GM23338 (cell line): ENCODE data around the gene CHI3L1. TPM values are rescaled to one million over a fixed set of nuclear protein-coding genes. Genes with fewer than 3 reads are reported as not detected.

Experiments
- ATAC-seq: fragments of 200-7000 bp; cut with Tn5 transposase; 3 replicates; pipeline ENCODE4 v1.9.1; 2020
- DNase-seq: peaks from one replicate; pipeline ENCODE4 v3.0.0-alpha.2; 2015; ENCODE audit warnings: low spot score
- H2AFZ ChIP-seq: fragments of 200-600 bp; sonication (generic); 2 replicates; pipeline ENCODE4 v1.8.0; 2016; ENCODE audit warnings: antibody characterized with exemption, mild to moderate bottlenecking, moderate library complexity
- H3F3A ChIP-seq: fragments of 200-600 bp; sonication (generic); replicated peaks from 2 replicates; pipeline ENCODE4 v1.8.0; 2017; ENCODE audit warnings: antibody characterized with exemption, mixed run types, low read depth
- H3K27ac ChIP-seq: fragments of 200-600 bp; sonication (generic); 2 replicates; pipeline ENCODE4 v1.6.1; 2016; ENCODE audit warnings: low read depth
- H3K27me3 ChIP-seq: fragments of 200-600 bp; sonication (generic); 2 replicates; pipeline ENCODE4 v1.8.0; 2016; ENCODE audit warnings: mild to moderate bottlenecking, mixed run types, moderate library complexity; ENCODE audit not compliant: insufficient read depth
- H3K36me3 ChIP-seq: fragments of 200-600 bp; sonication (generic); 2 replicates; pipeline ENCODE4 v1.8.0; 2016; ENCODE audit warnings: mild to moderate bottlenecking; ENCODE audit not compliant: insufficient read depth
- H3K4me1 ChIP-seq: fragments of 200-600 bp; sonication (generic); 2 replicates; pipeline ENCODE4 v1.8.0; 2016; ENCODE audit warnings: mild to moderate bottlenecking, moderate library complexity; ENCODE audit not compliant: insufficient read depth
- H3K4me2 ChIP-seq: fragments of 200-600 bp; sonication (generic); 2 replicates; pipeline ENCODE4 v1.7.1; 2017; ENCODE audit warnings: mixed run types
- H3K4me3 ChIP-seq: fragments of 200-600 bp; sonication (generic); 2 replicates; pipeline ENCODE4 v1.6.1; 2016; ENCODE audit warnings: mixed run types
- H3K79me2 ChIP-seq: fragments of 200-600 bp; sonication (generic); replicated peaks from 2 replicates; pipeline ENCODE4 v1.8.0; 2017; ENCODE audit warnings: mild to moderate bottlenecking; ENCODE audit not compliant: insufficient read depth
- H3K9me2 ChIP-seq: fragments of 200-600 bp; sonication (generic); 2 replicates; pipeline ENCODE4 v1.8.0; 2017; ENCODE audit not compliant: insufficient read depth
- H4K20me1 ChIP-seq: fragments of 200-600 bp; sonication (generic); replicated peaks from 2 replicates; pipeline ENCODE4 v1.8.0; 2017; ENCODE audit warnings: mild to moderate bottlenecking; ENCODE audit not compliant: insufficient read depth
- H3K27ac Mint-ChIP-seq: 2 replicates; pipeline ENCODE4 v1.8.0; 2020; ENCODE audit warnings: inconsistent platforms, mild to moderate bottlenecking, moderate library complexity, mixed read lengths
- H3K27me3 Mint-ChIP-seq: 3 replicates; pipeline ENCODE4 v1.8.0; 2022; ENCODE audit warnings: low read depth, mild to moderate bottlenecking, moderate library complexity, mixed read lengths, inconsistent platforms; ENCODE audit not compliant: insufficient read depth, poor library complexity
- H3K36me3 Mint-ChIP-seq: 3 replicates; pipeline ENCODE4 v1.8.0; 2021; ENCODE audit warnings: low read depth, mild to moderate bottlenecking, inconsistent platforms, moderate library complexity, mixed read lengths
- H3K4me1 Mint-ChIP-seq: 3 replicates; pipeline ENCODE4 v1.8.0; 2020; ENCODE audit warnings: mild to moderate bottlenecking, inconsistent platforms, mixed read lengths
- H3K4me3 Mint-ChIP-seq: 3 replicates; pipeline ENCODE4 v1.8.0; 2021; ENCODE audit warnings: moderate library complexity, mild to moderate bottlenecking, inconsistent platforms, mixed read lengths
- H3K9me3 Mint-ChIP-seq: 3 replicates; pipeline ENCODE4 v1.8.0; 2020; ENCODE audit warnings: moderate library complexity, mild to moderate bottlenecking, inconsistent platforms, mixed read lengths
- CREB1 ChIP-seq: fragments of 250-450 bp; sonication (Bioruptor Pico); IDR thresholded peaks from 2 replicates; pipeline ENCODE4 v1.5.0; 2020; ENCODE audit warnings: low read depth, mild to moderate bottlenecking, moderate library complexity
- CTCF ChIP-seq, 2 experiments: fragments of 200-600 bp in 1 of 2; sonication (generic) in 1 of 2; conservative IDR thresholded peaks; 2 replicates each; pipeline versions ENCODE4 v1.5.1 to v1.6.1; 2016 to 2017; ENCODE audit warnings: antibody characterized with exemption in 2 of 2, low read depth in 2 of 2, mild to moderate bottlenecking in 2 of 2, moderate library complexity in 1 of 2
- EZH2 ChIP-seq: fragments of 200-600 bp; sonication (generic); IDR thresholded peaks from one replicate; pipeline ENCODE4 v1.8.0; 2017; ENCODE audit warnings: antibody characterized with exemption, mild to moderate bottlenecking, low read depth; ENCODE audit not compliant: unreplicated experiment
- EZH2phosphoT487 ChIP-seq: fragments of 200-600 bp; sonication (generic); IDR thresholded peaks from one replicate; pipeline ENCODE4 v1.8.1; 2018; ENCODE audit warnings: antibody characterized with exemption; ENCODE audit not compliant: unreplicated experiment
- JUNB ChIP-seq: IDR thresholded peaks from one replicate; pipeline ENCODE4 v1.6.1; 2016; ENCODE audit warnings: antibody characterized with exemption; ENCODE audit not compliant: unreplicated experiment
- NANOG ChIP-seq: IDR thresholded peaks from 2 replicates; pipeline ENCODE4 v1.6.1; 2016; ENCODE audit warnings: antibody characterized with exemption, borderline replicate concordance
- POLR2AphosphoS5 ChIP-seq: IDR thresholded peaks from 2 replicates; pipeline ENCODE4 v1.6.1; 2016; ENCODE audit warnings: antibody characterized with exemption, low read depth
- STAT1 ChIP-seq: IDR thresholded peaks from one replicate; pipeline ENCODE4 v1.6.1; 2016; ENCODE audit warnings: antibody characterized with exemption; ENCODE audit not compliant: unreplicated experiment
- ZNF114 ChIP-seq: fragments of 250-450 bp; sonication (Bioruptor Pico); IDR thresholded peaks from 2 replicates; pipeline ENCODE4 v1.5.0; 2020; ENCODE audit warnings: mild to moderate bottlenecking, moderate library complexity
- ZNF331 ChIP-seq: fragments of 250-450 bp; sonication (Bioruptor Pico); IDR thresholded peaks from 2 replicates; pipeline ENCODE4 v1.5.0; 2020; ENCODE audit warnings: low read depth, mild to moderate bottlenecking, moderate library complexity
- long read RNA-seq: library from polyadenylated mRNA; unstranded; transcript quantifications from one replicate; pipeline ENCODE4 v2.0.0, GENCODE V29; 2020; ENCODE audit not compliant: unreplicated experiment
- polyA plus RNA-seq: library from polyadenylated mRNA; unstranded; fragments of >200 nt; fragmentation: Nextera tagmentation; extraction: Ambion mirVana; gene quantifications from 2 replicates; pipeline ENCODE4 v1.2.1, GENCODE V29; 2016
- total RNA-seq: library from RNA; depleted of rRNA; stranded (reverse); fragments of >200 nt; shearing (Covaris generic); gene quantifications from 2 replicates; pipeline ENCODE4 v1.2.3, GENCODE V29; 2014; rRNA removed
- TF ChIP-seq, protein P1 (sequence below): IDR thresholded peaks from 2 replicates; pipeline ENCODE4 v1.6.1; 2016; ENCODE audit warnings: antibody characterized with exemption
- TF ChIP-seq, protein P2 (sequence below): IDR thresholded peaks from one replicate; pipeline ENCODE4 v1.6.1; 2018; ENCODE audit warnings: antibody characterized with exemption; ENCODE audit not compliant: unreplicated experiment
- TF ChIP-seq, protein P3 (sequence below): fragments of 250-450 bp; sonication (Bioruptor Pico); IDR thresholded peaks from 2 replicates; pipeline ENCODE4 v1.5.0; 2020; ENCODE audit warnings: mild to moderate bottlenecking, moderate library complexity

CHI3L1 gene
- total RNA-seq (0.76 TPM in 1 of 2 replicates, not detected in the other), polyA plus RNA-seq (not detected in 2 replicates)
- long read RNA-seq, partial matches to known transcripts: 0 of 1 reads
- long read RNA-seq, other reads (novel, unspliced or antisense): 1 of 1 reads

DNA sequence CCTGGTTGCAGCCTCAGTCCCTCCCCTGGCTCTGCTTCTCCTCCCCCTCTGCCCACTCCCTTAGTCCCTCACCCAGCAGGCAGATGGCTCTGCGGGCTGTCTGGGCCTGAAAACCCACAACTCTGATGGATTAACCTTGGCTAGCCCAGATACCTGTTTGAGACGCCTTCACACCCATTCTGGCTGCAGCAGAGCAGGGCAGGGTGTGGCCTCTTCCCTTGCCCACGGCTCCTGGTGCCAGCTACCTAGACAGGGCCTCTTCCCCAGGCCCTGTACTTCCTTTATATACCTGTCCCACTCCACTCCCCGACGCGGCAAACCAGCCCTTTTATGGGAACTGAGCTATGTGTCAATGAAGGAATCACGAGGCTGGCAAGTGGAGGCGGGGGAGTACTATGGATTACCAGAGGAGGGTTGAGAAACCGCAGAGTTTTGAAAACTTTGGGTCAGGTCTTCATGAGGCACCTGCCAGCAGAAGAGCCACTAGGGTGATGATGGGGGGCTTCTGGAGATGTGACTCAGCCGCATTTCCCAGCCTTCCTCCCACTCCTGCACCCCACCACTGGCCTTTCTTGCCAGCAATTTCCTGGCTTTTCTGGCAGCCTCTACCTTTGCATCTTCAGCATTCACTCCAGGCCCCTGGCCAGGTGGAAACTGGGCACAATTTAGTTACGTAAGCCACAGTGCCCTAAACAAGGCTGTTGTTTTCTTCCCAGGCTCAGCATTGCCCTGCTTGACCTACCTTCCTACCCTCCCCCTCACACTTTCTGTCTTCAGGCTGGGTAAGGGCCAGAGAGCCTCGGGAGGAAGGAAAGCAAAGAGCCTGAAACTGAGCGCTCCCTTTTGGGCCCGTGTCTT lies at the start of gene CHI3L1:
Gene CHI3L1 (minus strand): TSS at position 259 of the 858 bp plus-strand sequence. CDS start 81 bp downstream, at position 178.
- H3K27ac ChIP-seq: no peak within 1 kb of the TSS
- TF ChIP-seq CREB1 (CRISPR knock-in tag): no peak
- TF ChIP-seq NANOG: no peak
- TF ChIP-seq POLR2AphosphoS5: no peak
- TF ChIP-seq, protein P1, sequence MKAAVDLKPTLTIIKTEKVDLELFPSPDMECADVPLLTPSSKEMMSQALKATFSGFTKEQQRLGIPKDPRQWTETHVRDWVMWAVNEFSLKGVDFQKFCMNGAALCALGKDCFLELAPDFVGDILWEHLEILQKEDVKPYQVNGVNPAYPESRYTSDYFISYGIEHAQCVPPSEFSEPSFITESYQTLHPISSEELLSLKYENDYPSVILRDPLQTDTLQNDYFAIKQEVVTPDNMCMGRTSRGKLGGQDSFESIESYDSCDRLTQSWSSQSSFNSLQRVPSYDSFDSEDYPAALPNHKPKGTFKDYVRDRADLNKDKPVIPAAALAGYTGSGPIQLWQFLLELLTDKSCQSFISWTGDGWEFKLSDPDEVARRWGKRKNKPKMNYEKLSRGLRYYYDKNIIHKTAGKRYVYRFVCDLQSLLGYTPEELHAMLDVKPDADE: no peak
- no peak for TF ChIP-seq CTCF (conservative IDR thresholded peaks at IDR 0.05; ENCODE audit: low read depth in 2 of 2)
- TF ChIP-seq JUNB: no peak
- no peak for TF ChIP-seq ZNF114 (CRISPR knock-in tag)
- TF ChIP-seq ZNF331: no peak
- TF ChIP-seq STAT1: no peak
- TF ChIP-seq, protein P2, sequence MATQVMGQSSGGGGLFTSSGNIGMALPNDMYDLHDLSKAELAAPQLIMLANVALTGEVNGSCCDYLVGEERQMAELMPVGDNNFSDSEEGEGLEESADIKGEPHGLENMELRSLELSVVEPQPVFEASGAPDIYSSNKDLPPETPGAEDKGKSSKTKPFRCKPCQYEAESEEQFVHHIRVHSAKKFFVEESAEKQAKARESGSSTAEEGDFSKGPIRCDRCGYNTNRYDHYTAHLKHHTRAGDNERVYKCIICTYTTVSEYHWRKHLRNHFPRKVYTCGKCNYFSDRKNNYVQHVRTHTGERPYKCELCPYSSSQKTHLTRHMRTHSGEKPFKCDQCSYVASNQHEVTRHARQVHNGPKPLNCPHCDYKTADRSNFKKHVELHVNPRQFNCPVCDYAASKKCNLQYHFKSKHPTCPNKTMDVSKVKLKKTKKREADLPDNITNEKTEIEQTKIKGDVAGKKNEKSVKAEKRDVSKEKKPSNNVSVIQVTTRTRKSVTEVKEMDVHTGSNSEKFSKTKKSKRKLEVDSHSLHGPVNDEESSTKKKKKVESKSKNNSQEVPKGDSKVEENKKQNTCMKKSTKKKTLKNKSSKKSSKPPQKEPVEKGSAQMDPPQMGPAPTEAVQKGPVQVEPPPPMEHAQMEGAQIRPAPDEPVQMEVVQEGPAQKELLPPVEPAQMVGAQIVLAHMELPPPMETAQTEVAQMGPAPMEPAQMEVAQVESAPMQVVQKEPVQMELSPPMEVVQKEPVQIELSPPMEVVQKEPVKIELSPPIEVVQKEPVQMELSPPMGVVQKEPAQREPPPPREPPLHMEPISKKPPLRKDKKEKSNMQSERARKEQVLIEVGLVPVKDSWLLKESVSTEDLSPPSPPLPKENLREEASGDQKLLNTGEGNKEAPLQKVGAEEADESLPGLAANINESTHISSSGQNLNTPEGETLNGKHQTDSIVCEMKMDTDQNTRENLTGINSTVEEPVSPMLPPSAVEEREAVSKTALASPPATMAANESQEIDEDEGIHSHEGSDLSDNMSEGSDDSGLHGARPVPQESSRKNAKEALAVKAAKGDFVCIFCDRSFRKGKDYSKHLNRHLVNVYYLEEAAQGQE: no peak
- TF ChIP-seq EZH2: no peak
- no peak for TF ChIP-seq EZH2phosphoT487
- TF ChIP-seq, protein P3, sequence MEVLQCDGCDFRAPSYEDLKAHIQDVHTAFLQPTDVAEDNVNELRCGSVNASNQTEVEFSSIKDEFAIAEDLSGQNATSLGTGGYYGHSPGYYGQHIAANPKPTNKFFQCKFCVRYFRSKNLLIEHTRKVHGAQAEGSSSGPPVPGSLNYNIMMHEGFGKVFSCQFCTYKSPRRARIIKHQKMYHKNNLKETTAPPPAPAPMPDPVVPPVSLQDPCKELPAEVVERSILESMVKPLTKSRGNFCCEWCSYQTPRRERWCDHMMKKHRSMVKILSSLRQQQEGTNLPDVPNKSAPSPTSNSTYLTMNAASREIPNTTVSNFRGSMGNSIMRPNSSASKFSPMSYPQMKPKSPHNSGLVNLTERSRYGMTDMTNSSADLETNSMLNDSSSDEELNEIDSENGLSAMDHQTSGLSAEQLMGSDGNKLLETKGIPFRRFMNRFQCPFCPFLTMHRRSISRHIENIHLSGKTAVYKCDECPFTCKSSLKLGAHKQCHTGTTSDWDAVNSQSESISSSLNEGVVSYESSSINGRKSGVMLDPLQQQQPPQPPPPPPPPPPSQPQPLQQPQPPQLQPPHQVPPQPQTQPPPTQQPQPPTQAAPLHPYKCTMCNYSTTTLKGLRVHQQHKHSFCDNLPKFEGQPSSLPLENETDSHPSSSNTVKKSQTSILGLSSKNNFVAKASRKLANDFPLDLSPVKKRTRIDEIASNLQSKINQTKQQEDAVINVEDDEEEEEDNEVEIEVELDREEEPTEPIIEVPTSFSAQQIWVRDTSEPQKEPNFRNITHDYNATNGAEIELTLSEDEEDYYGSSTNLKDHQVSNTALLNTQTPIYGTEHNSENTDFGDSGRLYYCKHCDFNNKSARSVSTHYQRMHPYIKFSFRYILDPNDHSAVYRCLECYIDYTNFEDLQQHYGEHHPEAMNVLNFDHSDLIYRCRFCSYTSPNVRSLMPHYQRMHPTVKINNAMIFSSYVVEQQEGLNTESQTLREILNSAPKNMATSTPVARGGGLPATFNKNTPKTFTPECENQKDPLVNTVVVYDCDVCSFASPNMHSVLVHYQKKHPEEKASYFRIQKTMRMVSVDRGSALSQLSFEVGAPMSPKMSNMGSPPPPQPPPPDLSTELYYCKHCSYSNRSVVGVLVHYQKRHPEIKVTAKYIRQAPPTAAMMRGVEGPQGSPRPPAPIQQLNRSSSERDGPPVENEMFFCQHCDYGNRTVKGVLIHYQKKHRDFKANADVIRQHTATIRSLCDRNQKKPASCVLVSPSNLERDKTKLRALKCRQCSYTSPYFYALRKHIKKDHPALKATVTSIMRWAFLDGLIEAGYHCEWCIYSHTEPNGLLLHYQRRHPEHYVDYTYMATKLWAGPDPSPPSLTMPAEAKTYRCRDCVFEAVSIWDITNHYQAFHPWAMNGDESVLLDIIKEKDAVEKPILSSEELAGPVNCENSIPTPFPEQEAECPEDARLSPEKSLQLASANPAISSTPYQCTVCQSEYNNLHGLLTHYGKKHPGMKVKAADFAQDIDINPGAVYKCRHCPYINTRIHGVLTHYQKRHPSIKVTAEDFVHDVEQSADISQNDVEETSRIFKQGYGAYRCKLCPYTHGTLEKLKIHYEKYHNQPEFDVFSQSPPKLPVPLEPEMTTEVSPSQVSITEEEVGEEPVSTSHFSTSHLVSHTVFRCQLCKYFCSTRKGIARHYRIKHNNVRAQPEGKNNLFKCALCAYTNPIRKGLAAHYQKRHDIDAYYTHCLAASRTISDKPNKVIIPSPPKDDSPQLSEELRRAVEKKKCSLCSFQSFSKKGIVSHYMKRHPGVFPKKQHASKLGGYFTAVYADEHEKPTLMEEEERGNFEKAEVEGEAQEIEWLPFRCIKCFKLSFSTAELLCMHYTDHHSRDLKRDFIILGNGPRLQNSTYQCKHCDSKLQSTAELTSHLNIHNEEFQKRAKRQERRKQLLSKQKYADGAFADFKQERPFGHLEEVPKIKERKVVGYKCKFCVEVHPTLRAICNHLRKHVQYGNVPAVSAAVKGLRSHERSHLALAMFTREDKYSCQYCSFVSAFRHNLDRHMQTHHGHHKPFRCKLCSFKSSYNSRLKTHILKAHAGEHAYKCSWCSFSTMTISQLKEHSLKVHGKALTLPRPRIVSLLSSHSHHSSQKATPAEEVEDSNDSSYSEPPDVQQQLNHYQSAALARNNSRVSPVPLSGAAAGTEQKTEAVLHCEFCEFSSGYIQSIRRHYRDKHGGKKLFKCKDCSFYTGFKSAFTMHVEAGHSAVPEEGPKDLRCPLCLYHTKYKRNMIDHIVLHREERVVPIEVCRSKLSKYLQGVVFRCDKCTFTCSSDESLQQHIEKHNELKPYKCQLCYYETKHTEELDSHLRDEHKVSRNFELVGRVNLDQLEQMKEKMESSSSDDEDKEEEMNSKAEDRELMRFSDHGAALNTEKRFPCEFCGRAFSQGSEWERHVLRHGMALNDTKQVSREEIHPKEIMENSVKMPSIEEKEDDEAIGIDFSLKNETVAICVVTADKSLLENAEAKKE (CRISPR knock-in tag): no peak
- Mint-ChIP-seq H3K4me1 (peaks cover 33% of the 10 kb centered on the region), H3K9me3 (no peaks in the 10 kb centered on the region), H3K4me3 (peak within 1 kb of the TSS; percentile 38; the same call in 2 of the 3 replicates), H3K27ac (0 out of 2 replicates have a peak within 1 kb of the TSS, but pooled peaks have one; percentile 56), H3K36me3 (no peaks in the 10 kb centered on the region), H3K27me3 (peaks cover 3% of the 10 kb centered on the region)
- no peaks in the 10 kb centered on the region for H3K79me2 ChIP-seq
- no peaks in the 10 kb centered on the region for H3F3A ChIP-seq
- H3K4me1 ChIP-seq: peaks cover 17% of the 10 kb centered on the region
- no peaks in the 10 kb centered on the region for H3K27me3 ChIP-seq
- peak within 1 kb of the TSS; percentile 66 for H3K4me2 ChIP-seq
- H3K9me2 ChIP-seq: 0 out of 2 replicates have a peak, but pooled peaks cover 5% of the 10 kb centered on the region
- peak within 1 kb of the TSS; percentile 98 for H2AFZ ChIP-seq
- H3K36me3 ChIP-seq: no peaks in the 10 kb centered on the region
- DNase-seq: peak; percentile 44
- peak; percentile 78 for ATAC-seq
- no peak within 1 kb of the TSS for H3K4me3 ChIP-seq
- no peaks in the 10 kb centered on the region for H4K20me1 ChIP-seq
